Panc1 (cell line): ENCODE measurements around the gene RIMS1. TPM values are rescaled to one million over a fixed set of nuclear protein-coding genes. Genes with fewer than 3 reads are reported as not detected.

Source experiments
- ATAC-seq: fragments of 200-7000 bp; cut with Tn5 transposase; 2 replicates; pipeline ENCODE4 v1.9.1; 2020; ENCODE audit warnings: mild to moderate bottlenecking, moderate library complexity
- BruUV-seq: library from RNA; stranded (reverse); fragments of 400-500 nt; replicated peaks from 2 replicates; lab custom pipeline; 2021; lab: Mats Ljungman, UMichigan
- CTCF ChIA-PET: fragments of 300-600 bp; sonication (Branson Sonifier 250); formaldehyde crosslinking; loops from one replicate; lab custom pipeline; 2022; ENCODE audit warnings: antibody characterized with exemption; lab: Charles Lee
- POLR2A ChIA-PET: fragments of 300-600 bp; sonication (Branson Sonifier 250); formaldehyde crosslinking; loops from one replicate; lab custom pipeline; 2022; ENCODE audit warnings: antibody characterized with exemption; lab: Charles Lee
- DNase-seq: peaks from one replicate; pipeline ENCODE4 v3.0.0-alpha.2; 2010; ENCODE audit warnings: low read depth, low spot score
- H3K27ac ChIP-seq: 2 replicates; pipeline ENCODE4 v1.5.1; 2011; ENCODE audit warnings: mild to moderate bottlenecking, low read length, inconsistent platforms
- H3K27me3 ChIP-seq: fragments of 200-500 bp; sonication (Bioruptor generic); 2 replicates; pipeline ENCODE4 v1.6.0; 2014; ENCODE audit warnings: low read length, inconsistent platforms; ENCODE audit not compliant: control insufficient read depth, insufficient read depth
- H3K36me3 ChIP-seq: fragments of 200-500 bp; sonication (Bioruptor generic); 2 replicates; pipeline ENCODE4 v1.5.1; 2014; ENCODE audit warnings: inconsistent platforms, mild to moderate bottlenecking, low read length, moderate library complexity; ENCODE audit not compliant: control insufficient read depth, insufficient read depth
- H3K4me1 ChIP-seq: 2 replicates; pipeline ENCODE4 v1.5.1; 2011; ENCODE audit warnings: inconsistent platforms, mild to moderate bottlenecking, low read length, moderate library complexity; ENCODE audit not compliant: control insufficient read depth, insufficient read depth
- H3K4me3 ChIP-seq, 2 experiments: 2 replicates each; pipeline ENCODE4 v1.5.1; 2011 to 2012; ENCODE audit warnings: low read depth in 2 of 2, low read length in 2 of 2, mild to moderate bottlenecking in 2 of 2, inconsistent platforms in 1 of 2, moderate library complexity in 1 of 2
- H3K9me3 ChIP-seq: fragments of 200-500 bp; sonication (Bioruptor generic); 2 replicates; pipeline ENCODE4 v1.5.1; 2014; ENCODE audit warnings: low read depth, mild to moderate bottlenecking, inconsistent platforms, low read length, moderate library complexity; ENCODE audit not compliant: control insufficient read depth, insufficient read depth
- CTCF ChIP-seq: fragments of 450-650 bp; IDR thresholded peaks from 2 replicates; pipeline ENCODE4 v1.5.1; 2017; ENCODE audit warnings: mild to moderate bottlenecking
- POLR2AphosphoS5 ChIP-seq: IDR thresholded peaks from 2 replicates; pipeline ENCODE4 v1.6.1; 2012; ENCODE audit warnings: mild to moderate bottlenecking, low read depth, low read length, moderate library complexity
- REST ChIP-seq, 2 experiments: IDR thresholded peaks; 2 replicates each; pipeline ENCODE4 v1.6.1; 2011 to 2012; ENCODE audit warnings: low read depth in 2 of 2, control low read depth in 1 of 2, low read length in 1 of 2, mild to moderate bottlenecking in 1 of 2, moderate library complexity in 1 of 2; ENCODE audit not compliant: insufficient read depth in 1 of 2
- SIN3A ChIP-seq: IDR thresholded peaks from 2 replicates; pipeline ENCODE4 v1.6.1; 2012; ENCODE audit warnings: low read depth, mild to moderate bottlenecking, low read length, moderate library complexity, borderline replicate concordance; ENCODE audit not compliant: insufficient read depth
- TCF7L2 ChIP-seq: IDR thresholded peaks from 2 replicates; pipeline ENCODE4 v1.6.1; 2011; ENCODE audit warnings: mild to moderate bottlenecking, low read depth, low read length, inconsistent platforms
- in situ Hi-C: cut with HindIII; loops from 2 replicates; pipeline ENCODE4 v1.10.0; 2016; ENCODE audit warnings: low sequenced_read_pairs, low pct_unique_long_range_greater_than_20kb
- intact Hi-C: fragments of 100-400 bp; cut with micrococcal nuclease; formaldehyde crosslinking; loops from one replicate; pipeline ENCODE4 v1.10.0; 2022; ENCODE audit not compliant: unreplicated experiment
- total RNA-seq: library from RNA; stranded (reverse); gene quantifications from one replicate; pipeline ENCODE4 v1.2.1, GENCODE V29; 2021; ENCODE audit not compliant: unreplicated experiment

RIMS1 gene
- total RNA-seq, 1 experiment from 2014 or later = 0.18 TPM

- ATAC-seq = no peak
- no peak for TF ChIP-seq REST (IDR thresholded peaks at IDR 0.05; ENCODE audit: insufficient read depth in 1 of 2, low read depth in 2 of 2, low read length in 1 of 2)
- no peak for TF ChIP-seq SIN3A
- TF ChIP-seq POLR2AphosphoS5 = no peak
- no peak for TF ChIP-seq CTCF
- TF ChIP-seq TCF7L2 = no peak
- H3K36me3 ChIP-seq = no peaks in the 10 kb centered on the region
- ChIA-PET CTCF (no interaction called here), POLR2A (no interaction called here)
- H3K27ac ChIP-seq = no peak overlapping the region
- no TSS peak for BruUV-seq
- DNase-seq = no peak
- no peaks in the 10 kb centered on the region for H3K4me1 ChIP-seq
- in situ Hi-C loops (no loop called here), intact Hi-C loops (no loop called here)
- H3K9me3 ChIP-seq = no peaks in the 10 kb centered on the region
- no peaks in the 10 kb centered on the region; the same call in 1 of the 2 replicates for H3K27me3 ChIP-seq
- no peak overlapping the region for H3K4me3 ChIP-seq
Measured at GRCh38 chr6:71933881-71934280, 47.5 kb downstream of the RIMS1 start.

GRCh38 chr6:71965404-71965803 lies 79.1 kb downstream of the RIMS1 start:
- ATAC-seq = no peak
- BruUV-seq = no TSS peak

More at GRCh38 chr6:71965404-71965803, 79.1 kb downstream of the RIMS1 start:
- CTCF ChIA-PET = no interaction called here
- POLR2A ChIA-PET = no interaction called here
- Histone ChIP-seq H3K27me3 (no peaks in the 10 kb centered on the region), H3K27ac (no peak overlapping the region), H3K36me3 (no peaks in the 10 kb centered on the region), H3K9me3 (no peaks in the 10 kb centered on the region), H3K4me3 (no peak overlapping the region), H3K4me1 (no peaks in the 10 kb centered on the region)
- DNase-seq = no peak
- intact Hi-C loops (no loop called here), in situ Hi-C loops (no loop called here)
- TF ChIP-seq CTCF (no peak), SIN3A (no peak), POLR2AphosphoS5 (no peak), TCF7L2 (no peak), REST (IDR thresholded peaks at IDR 0.05; ENCODE audit: insufficient read depth in 1 of 2, low read depth in 2 of 2, low read length in 1 of 2) (no peak)
